ENCODE results near the gene VGLL4.

- TF ChIP-seq CTCF (IDR thresholded peaks at IDR 0.05) (no peak), EZH2 (IDR thresholded peaks at IDR 0.05; ENCODE audit: borderline replicate concordance, insufficient read depth, low read depth, low read length, poor library complexity, severe bottlenecking) (no peak)
Measured at GRCh38 chr3:11543948-11544387, 99.7 kb downstream of the VGLL4 start.

Measured in B cell (primary cell).